Endothelial cell of umbilical vein (primary cell): ENCODE measurements around the gene MRPL53. TPM values are rescaled to one million over a fixed set of nuclear protein-coding genes. Genes with fewer than 3 reads are reported as not detected.
"Not testable (repeated sequence)": the region's sequence is repeated elsewhere in the genome, so short reads cannot be mapped to it uniquely, and the experiment has no call there.

ENCODE experiments used
- BruUV-seq: library from RNA; stranded (reverse); fragments of 400-500 nt; replicated peaks from 2 replicates; lab custom pipeline; 2021; lab: Mats Ljungman, UMichigan
- CTCF ChIA-PET: fragments of 300-600, 350-600 bp; sonication (Branson Sonifier 250); formaldehyde crosslinking; loops from one replicate; lab custom pipeline; 2021; ENCODE audit warnings: antibody characterized with exemption, inconsistent platforms; lab: Charles Lee
- POLR2A ChIA-PET: fragments of 300-600, 350-600 bp; sonication (Branson Sonifier 250); formaldehyde crosslinking; loops from one replicate; lab custom pipeline; 2021; ENCODE audit warnings: antibody characterized with exemption, inconsistent platforms; lab: Charles Lee
- DNase-seq: peaks from one replicate; pipeline ENCODE4 v3.0.0-alpha.2; 2011; ENCODE audit warnings: low read depth, low spot score
- FAIRE-seq: peaks from 2 replicates; lab custom pipeline; 2011; peaks lifted over from hg19 to GRCh38; lab: Jason Lieb, UNC
- H2AFZ ChIP-seq: 2 replicates; pipeline ENCODE4 v1.6.0; 2012; ENCODE audit warnings: low read depth, low read length, control low read depth, inconsistent platforms
- H3K27ac ChIP-seq: 2 replicates; pipeline ENCODE4 v1.5.1; 2011; ENCODE audit warnings: low read depth, mild to moderate bottlenecking, control low read depth, low read length, moderate library complexity; ENCODE audit not compliant: insufficient read depth
- H3K27me3 ChIP-seq, 2 experiments: 2 replicates each; pipeline versions ENCODE4 v1.6.0 to v1.6.1; 2011; ENCODE audit warnings: low read length in 2 of 2, mixed read lengths in 1 of 2; ENCODE audit not compliant: control insufficient read depth in 2 of 2, insufficient read depth in 2 of 2
- H3K36me3 ChIP-seq, 2 experiments: 2 replicates in 1 of 2; 3 replicates in 1 of 2; pipeline ENCODE4 v1.5.1; 2011; ENCODE audit warnings: low read length in 2 of 2, mild to moderate bottlenecking in 1 of 2, moderate library complexity in 1 of 2; ENCODE audit not compliant: control insufficient read depth in 2 of 2, insufficient read depth in 2 of 2; ENCODE audit errors: extremely low read depth in 1 of 2
- H3K4me1 ChIP-seq: 3 replicates; pipeline ENCODE4 v1.5.1; 2011; ENCODE audit warnings: mild to moderate bottlenecking, low read length; ENCODE audit not compliant: control insufficient read depth, insufficient read depth; ENCODE audit errors: extremely low read depth
- H3K4me2 ChIP-seq: 2 replicates; pipeline ENCODE4 v1.6.1; 2011; ENCODE audit warnings: low read length, control low read depth, mixed read lengths; ENCODE audit not compliant: insufficient read depth
- H3K4me3 ChIP-seq, 3 experiments: fragments of 200-600 bp in 1 of 3; sonication (generic), shearing (Covaris generic) in 1 of 3; replicated peaks in 1 of 3; 2 replicates each; pipeline ENCODE4 v1.5.1; 2011 to 2016; ENCODE audit warnings: control low read depth in 3 of 3, low read length in 3 of 3, mild to moderate bottlenecking in 2 of 3, inconsistent platforms in 1 of 3, low read depth in 1 of 3, moderate library complexity in 1 of 3; ENCODE audit not compliant: insufficient read depth in 1 of 3
- H3K79me2 ChIP-seq: 2 replicates; pipeline ENCODE4 v1.6.0; 2012; ENCODE audit warnings: low read length, inconsistent platforms; ENCODE audit not compliant: control insufficient read depth, insufficient read depth
- H3K9ac ChIP-seq: replicated peaks from 2 replicates; pipeline ENCODE3; 2011; ENCODE audit warnings: low read length, control low read depth; ENCODE audit not compliant: insufficient read depth; ENCODE audit errors: extremely low read depth
- H3K9me1 ChIP-seq: replicated peaks from 3 replicates; pipeline ENCODE4 v1.6.0; 2011; ENCODE audit warnings: mild to moderate bottlenecking, low read length; ENCODE audit not compliant: control insufficient read depth, insufficient read depth; ENCODE audit errors: extremely low read depth
- H3K9me3 ChIP-seq: replicated peaks from 2 replicates; pipeline ENCODE4 v1.5.1; 2012; ENCODE audit warnings: low read length, inconsistent platforms; ENCODE audit not compliant: control insufficient read depth, insufficient read depth
- H4K20me1 ChIP-seq: replicated peaks from 2 replicates; pipeline ENCODE3; 2011; ENCODE audit warnings: mild to moderate bottlenecking, low read length; ENCODE audit not compliant: control insufficient read depth, insufficient read depth; ENCODE audit errors: extremely low read depth
- CTCF ChIP-seq, 2 donors: IDR thresholded peaks; 1 replicate in 1 of 2; 2 replicates in 1 of 2; pipeline ENCODE4 v1.5.1; 2011; ENCODE audit warnings: low read length in 2 of 2, mild to moderate bottlenecking in 2 of 2, moderate library complexity in 2 of 2, control low read depth in 1 of 2, inconsistent platforms in 1 of 2, low read depth in 1 of 2; ENCODE audit not compliant: insufficient read depth in 1 of 2; ENCODE audit errors: extremely low read depth in 1 of 2
- EZH2 ChIP-seq: IDR thresholded peaks from 2 replicates; pipeline ENCODE4 v1.6.1; 2012; ENCODE audit warnings: borderline replicate concordance, low read depth, mild to moderate bottlenecking, moderate library complexity, low read length, inconsistent platforms; ENCODE audit not compliant: severe bottlenecking
- FOS ChIP-seq: IDR thresholded peaks from 2 replicates; pipeline ENCODE4 v1.6.1; 2011; ENCODE audit warnings: mild to moderate bottlenecking, low read length, moderate library complexity, borderline replicate concordance; ENCODE audit not compliant: insufficient read depth
- GATA2 ChIP-seq: IDR thresholded peaks from 2 replicates; pipeline ENCODE4 v1.7.0; 2011; ENCODE audit warnings: low read depth, mild to moderate bottlenecking, moderate library complexity, mixed read lengths, low read length; ENCODE audit not compliant: insufficient read length, insufficient read depth
- JUN ChIP-seq: IDR thresholded peaks from 2 replicates; pipeline ENCODE4 v1.6.1; 2011; ENCODE audit warnings: borderline replicate concordance, low read depth; ENCODE audit not compliant: insufficient read length, insufficient read depth
- MAX ChIP-seq: IDR thresholded peaks from 2 replicates; pipeline ENCODE4 v1.6.1; 2011; ENCODE audit not compliant: insufficient read depth, insufficient read length
- MYC ChIP-seq: IDR thresholded peaks from one replicate; pipeline ENCODE4 v1.6.1; 2011; ENCODE audit warnings: mild to moderate bottlenecking, low read depth, low read length
- POLR2A ChIP-seq: IDR thresholded peaks from 2 replicates; pipeline ENCODE4 v1.6.1; 2012; ENCODE audit warnings: low read depth, mild to moderate bottlenecking, control low read depth, low read length
- POLR2AphosphoS5 ChIP-seq: IDR thresholded peaks from 2 replicates; pipeline ENCODE4 v1.6.1; 2012; ENCODE audit warnings: low read depth, mild to moderate bottlenecking, control low read depth, low read length, moderate library complexity; ENCODE audit not compliant: insufficient read depth
- dilution Hi-C: fragments of 300-500 bp; cut with MboI; formaldehyde crosslinking; loops from one replicate; pipeline ENCODE4 v1.15.0; 2019; ENCODE audit warnings: low sequenced_read_pairs; ENCODE audit not compliant: extremely low pct_ligation_motif_present
- intact Hi-C: fragments of 100-400 bp; cut with micrococcal nuclease; formaldehyde crosslinking; loops from one replicate; pipeline ENCODE4 v1.10.0; 2022
- polyA plus RNA-seq, 4 experiments: library from polyadenylated mRNA; depleted of rRNA in 3 of 4; stranded (reverse) in 3 of 4; unstranded in 1 of 4; fragments of >200 nt; gene quantifications; 2 replicates each; pipeline versions ENCODE4 v1.2.1 to v1.2.3, GENCODE V29; 2011 to 2012; ENCODE audit warnings: missing spikeins in 1 of 4
- total RNA-seq: library from RNA; stranded (reverse); gene quantifications from 2 replicates; pipeline ENCODE4 v1.2.3, GENCODE V29; 2021

The MRPL53 gene
- total and polyA plus RNA-seq, 2 donors (not counting 3 experiments of a cell fraction or from before 2014, with no cell fraction given) = 68.7 to 69.7 TPM

- no peak for TF ChIP-seq POLR2A
- no peak for TF ChIP-seq POLR2AphosphoS5
- no peak for TF ChIP-seq MAX
- no peak for TF ChIP-seq MYC
- no peak for TF ChIP-seq JUN
- no peak for TF ChIP-seq CTCF (IDR thresholded peaks at IDR 0.05; ENCODE audit: extremely low read depth in 1 of 2, insufficient read depth in 1 of 2, low read depth in 1 of 2, low read length in 2 of 2)
- no peak for TF ChIP-seq FOS
- no peak for TF ChIP-seq GATA2
- TF ChIP-seq EZH2 = no peak
- no TSS peak for BruUV-seq
- peaks cover 10% of the 10 kb centered on the region for H3K4me1 ChIP-seq
- H3K9me1 ChIP-seq = no peaks in the 10 kb centered on the region
- H3K79me2 ChIP-seq = peaks cover 10% of the 10 kb centered on the region
- no peak overlapping the region for H3K4me2 ChIP-seq
- H4K20me1 ChIP-seq = no peaks in the 10 kb centered on the region
- no peaks in the 10 kb centered on the region for H3K27me3 ChIP-seq
- POLR2A ChIA-PET = no interaction called here
- no peaks in the 10 kb centered on the region for H3K9me3 ChIP-seq
- H3K9ac ChIP-seq = no peak overlapping the region
- no peak overlapping the region for H2AFZ ChIP-seq
- no peak for DNase-seq
- CTCF ChIA-PET = no interaction called here
- H3K36me3 ChIP-seq = peaks cover 0 to 5% of the 10 kb centered on the region in 2 experiments
- H3K27ac ChIP-seq = no peak overlapping the region
- intact Hi-C loops = no loop called here
- FAIRE-seq = no peak
- no peak overlapping the region for H3K4me3 ChIP-seq
- dilution Hi-C loops = no loop called here
These were observed 13.7 kb upstream of the MRPL53 start for GRCh38 chr2:74486141-74486540.

- H3K27me3 ChIP-seq, BruUV-seq, H3K36me3 ChIP-seq, POLR2A ChIA-PET, H3K9me1 ChIP-seq, H3K9me3 ChIP-seq, H3K27ac ChIP-seq, DNase-seq, FAIRE-seq, dilution Hi-C loops, H4K20me1 ChIP-seq: not testable (repeated sequence)
- peaks cover 13% of the 10 kb centered on the region for H3K4me1 ChIP-seq
- H2AFZ ChIP-seq = peak overlapping the region; percentile 81
- CTCF ChIA-PET = interaction anchor here (1.5 to 5.6 kb wide), 9 partner anchors 10 to 104 kb away, joined by 3 to 82 read pairs (median 10); partner anchors contain the start of genes AUP1, DQX1, HTRA2 and MRPL53
- H3K79me2 ChIP-seq = peaks cover 16% of the 10 kb centered on the region
- peak overlapping the region; percentile 68 for H3K9ac ChIP-seq
- peak overlapping the region; percentile 65 for H3K4me2 ChIP-seq
- intact Hi-C loops = loop anchor here (1.0 kb wide), 6 partner anchors 15 to 104 kb away; partner anchors contain the start of genes AUP1, HTRA2, INO80B and PCGF1
- peak overlapping the region; percentile 6 to 79 (median 66) for H3K4me3 ChIP-seq
These were observed 11.2 kb upstream of the MRPL53 start for GRCh38 chr2:74483675-74484164.
